ENCODE measurements around the gene TOR1AIP2. TPM values are rescaled to one million over a fixed set of nuclear protein-coding genes. Genes with fewer than 3 reads are reported as not detected.

Gene TOR1AIP2
- polyA plus RNA-seq, 1 of the 3 experiments (the other 2 are of a cell fraction): 12.7 TPM

DNA sequence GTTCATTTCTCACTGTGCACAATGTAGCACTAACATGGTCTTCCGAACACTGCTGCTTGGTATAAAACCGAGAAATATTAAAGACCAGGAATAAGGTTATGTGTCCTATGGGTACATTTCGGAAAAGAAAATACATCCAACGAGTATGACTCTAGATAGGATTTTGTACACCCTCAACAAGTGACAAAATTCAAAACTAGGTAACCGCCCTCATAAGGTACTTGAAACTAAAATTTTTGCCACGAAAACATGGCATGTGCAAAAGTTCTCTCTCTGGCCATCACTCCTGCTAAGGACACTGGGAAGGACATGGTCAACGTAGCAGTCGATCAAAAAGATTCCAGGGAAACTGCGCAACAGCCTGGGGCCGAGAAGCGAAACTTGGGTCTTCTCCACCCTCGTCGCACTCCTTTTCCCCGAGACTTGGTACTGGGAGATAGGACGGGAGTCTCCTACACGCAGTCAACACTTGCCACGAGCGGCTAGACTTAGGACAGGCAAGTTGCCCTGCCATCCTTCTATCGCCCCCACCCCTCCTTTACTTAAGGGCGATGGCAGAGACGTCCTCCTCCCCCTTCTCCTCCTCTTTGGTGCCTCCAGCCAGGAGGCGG lies 4.1 kb upstream of the TOR1AIP2 start (continued):
- TF ChIP-seq POLR2AphosphoS5 (IDR thresholded peaks at IDR 0.05; ENCODE audit: low read depth, low read length) (peak; percentile 86), RAD21 (IDR thresholded peaks at IDR 0.05; ENCODE audit: low read length) (no peak), FOXM1 (IDR thresholded peaks at IDR 0.05; ENCODE audit: low read depth) (no peak), TAF1 (IDR thresholded peaks at IDR 0.05; ENCODE audit: borderline replicate concordance, low read depth, low read length) (no peak; the same call in 1 of the 2 replicates)
- TF ChIP-seq, protein P1, sequence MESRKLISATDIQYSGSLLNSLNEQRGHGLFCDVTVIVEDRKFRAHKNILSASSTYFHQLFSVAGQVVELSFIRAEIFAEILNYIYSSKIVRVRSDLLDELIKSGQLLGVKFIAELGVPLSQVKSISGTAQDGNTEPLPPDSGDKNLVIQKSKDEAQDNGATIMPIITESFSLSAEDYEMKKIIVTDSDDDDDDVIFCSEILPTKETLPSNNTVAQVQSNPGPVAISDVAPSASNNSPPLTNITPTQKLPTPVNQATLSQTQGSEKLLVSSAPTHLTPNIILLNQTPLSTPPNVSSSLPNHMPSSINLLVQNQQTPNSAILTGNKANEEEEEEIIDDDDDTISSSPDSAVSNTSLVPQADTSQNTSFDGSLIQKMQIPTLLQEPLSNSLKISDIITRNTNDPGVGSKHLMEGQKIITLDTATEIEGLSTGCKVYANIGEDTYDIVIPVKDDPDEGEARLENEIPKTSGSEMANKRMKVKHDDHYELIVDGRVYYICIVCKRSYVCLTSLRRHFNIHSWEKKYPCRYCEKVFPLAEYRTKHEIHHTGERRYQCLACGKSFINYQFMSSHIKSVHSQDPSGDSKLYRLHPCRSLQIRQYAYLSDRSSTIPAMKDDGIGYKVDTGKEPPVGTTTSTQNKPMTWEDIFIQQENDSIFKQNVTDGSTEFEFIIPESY (IDR thresholded peaks at IDR 0.05; ENCODE audit: borderline replicate concordance, low read depth): no peak

DNA sequence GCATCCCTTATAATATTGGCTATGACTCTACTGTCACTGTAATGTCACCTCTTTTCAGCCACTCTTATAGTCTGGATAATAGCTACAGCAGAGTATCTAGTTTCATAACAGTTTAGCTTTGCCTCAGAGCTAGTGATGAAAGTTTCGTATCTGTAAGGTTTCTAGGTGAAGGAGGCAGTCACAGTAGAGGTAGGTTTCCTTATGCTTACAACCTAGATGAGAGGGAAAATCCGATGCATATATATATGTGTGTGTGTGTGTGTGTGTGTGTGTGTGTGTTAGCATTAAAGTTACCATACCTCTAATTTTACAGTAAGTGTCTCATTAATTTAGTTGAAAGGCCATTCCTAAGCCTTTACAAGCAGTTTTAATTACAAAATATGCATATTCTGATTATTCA lies 2.2 kb upstream of the TOR1AIP2 start:
- H3K9ac ChIP-seq: no peak overlapping the region
- H3K9me2 ChIP-seq: no peaks in the 10 kb centered on the region
- peaks cover 9 to 23% of the 10 kb centered on the region in 2 experiments; a peak in 3 of 4 replicates for H3K4me1 ChIP-seq (ENCODE audit: control insufficient read depth in 1 of 2, insufficient read depth in 2 of 2, low read depth in 1 of 2, low read length in 1 of 2)
- DNase-seq: no peak
- POLR2A ChIA-PET: no interaction called here
- CTCF ChIA-PET: interaction anchor here (1.1 to 2.5 kb wide), 3 partner anchors 12 to 301 kb away, joined by 3 to 10 read pairs (median 5); no protein-coding TSS in a partner anchor
- H2AFZ ChIP-seq (ENCODE audit: low read depth): no peak overlapping the region
- peaks cover 49% of the 10 kb centered on the region for H3K79me2 ChIP-seq (ENCODE audit: insufficient read depth)
- no peak for TF ChIP-seq ELF1 (IDR thresholded peaks at IDR 0.05)
- no peak for TF ChIP-seq CHD2 (IDR thresholded peaks at IDR 0.05; ENCODE audit: low read length, partially characterized antibody)
- TF ChIP-seq, protein P2, sequence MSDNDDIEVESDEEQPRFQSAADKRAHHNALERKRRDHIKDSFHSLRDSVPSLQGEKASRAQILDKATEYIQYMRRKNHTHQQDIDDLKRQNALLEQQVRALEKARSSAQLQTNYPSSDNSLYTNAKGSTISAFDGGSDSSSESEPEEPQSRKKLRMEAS (IDR thresholded peaks at IDR 0.05; ENCODE audit: low read depth): no peak
- no peak for TF ChIP-seq TAF1 (IDR thresholded peaks at IDR 0.05; ENCODE audit: borderline replicate concordance, low read depth, low read length)
- TF ChIP-seq SIN3A (IDR thresholded peaks at IDR 0.05; ENCODE audit: borderline replicate concordance, low read depth, low read length): no peak
- TF ChIP-seq FOXM1 (IDR thresholded peaks at IDR 0.05; ENCODE audit: low read depth): no peak
- TF ChIP-seq, protein P3, sequence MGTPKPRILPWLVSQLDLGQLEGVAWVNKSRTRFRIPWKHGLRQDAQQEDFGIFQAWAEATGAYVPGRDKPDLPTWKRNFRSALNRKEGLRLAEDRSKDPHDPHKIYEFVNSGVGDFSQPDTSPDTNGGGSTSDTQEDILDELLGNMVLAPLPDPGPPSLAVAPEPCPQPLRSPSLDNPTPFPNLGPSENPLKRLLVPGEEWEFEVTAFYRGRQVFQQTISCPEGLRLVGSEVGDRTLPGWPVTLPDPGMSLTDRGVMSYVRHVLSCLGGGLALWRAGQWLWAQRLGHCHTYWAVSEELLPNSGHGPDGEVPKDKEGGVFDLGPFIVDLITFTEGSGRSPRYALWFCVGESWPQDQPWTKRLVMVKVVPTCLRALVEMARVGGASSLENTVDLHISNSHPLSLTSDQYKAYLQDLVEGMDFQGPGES (IDR thresholded peaks at IDR 0.05; ENCODE audit: low read depth, low read length): no peak
- TF ChIP-seq, protein P4, sequence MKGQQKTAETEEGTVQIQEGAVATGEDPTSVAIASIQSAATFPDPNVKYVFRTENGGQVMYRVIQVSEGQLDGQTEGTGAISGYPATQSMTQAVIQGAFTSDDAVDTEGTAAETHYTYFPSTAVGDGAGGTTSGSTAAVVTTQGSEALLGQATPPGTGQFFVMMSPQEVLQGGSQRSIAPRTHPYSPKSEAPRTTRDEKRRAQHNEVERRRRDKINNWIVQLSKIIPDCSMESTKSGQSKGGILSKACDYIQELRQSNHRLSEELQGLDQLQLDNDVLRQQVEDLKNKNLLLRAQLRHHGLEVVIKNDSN (IDR thresholded peaks at IDR 0.05; ENCODE audit: borderline replicate concordance, low read depth): no peak
- no peak for TF ChIP-seq NFIC (IDR thresholded peaks at IDR 0.05; ENCODE audit: borderline replicate concordance)
- no peak for TF ChIP-seq POLR2AphosphoS5 (IDR thresholded peaks at IDR 0.05; ENCODE audit: low read depth, low read length)
- no peak for TF ChIP-seq TEAD4 (IDR thresholded peaks at IDR 0.05; ENCODE audit: borderline replicate concordance, insufficient read depth)
- TF ChIP-seq, protein P5, sequence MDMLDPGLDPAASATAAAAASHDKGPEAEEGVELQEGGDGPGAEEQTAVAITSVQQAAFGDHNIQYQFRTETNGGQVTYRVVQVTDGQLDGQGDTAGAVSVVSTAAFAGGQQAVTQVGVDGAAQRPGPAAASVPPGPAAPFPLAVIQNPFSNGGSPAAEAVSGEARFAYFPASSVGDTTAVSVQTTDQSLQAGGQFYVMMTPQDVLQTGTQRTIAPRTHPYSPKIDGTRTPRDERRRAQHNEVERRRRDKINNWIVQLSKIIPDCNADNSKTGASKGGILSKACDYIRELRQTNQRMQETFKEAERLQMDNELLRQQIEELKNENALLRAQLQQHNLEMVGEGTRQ (IDR thresholded peaks at IDR 0.05; ENCODE audit: borderline replicate concordance, low read depth, low read length): no peak
- TF ChIP-seq NRF1 (IDR thresholded peaks at IDR 0.05; ENCODE audit: low read depth, low read length): no peak
- no peak for TF ChIP-seq FOSL2 (IDR thresholded peaks at IDR 0.05; ENCODE audit: borderline replicate concordance, low read depth)
- TF ChIP-seq GATA2 (CRISPR knock-in tag; IDR thresholded peaks at IDR 0.05): no peak
- TF ChIP-seq RCOR1 (IDR thresholded peaks at IDR 0.05; ENCODE audit: low read length): no peak
- TF ChIP-seq MXI1 (IDR thresholded peaks at IDR 0.05; ENCODE audit: low read depth, low read length): no peak
- peaks cover 14 to 17% of the 10 kb centered on the region in 2 experiments for H3K36me3 ChIP-seq (replicated peaks in 1 of 2; ENCODE audit: control insufficient read depth in 1 of 2, insufficient read depth in 2 of 2, low read length in 1 of 2)
- H3K9me3 ChIP-seq: no peaks in the 10 kb centered on the region; the same call in 1 of the 2 replicates
- H3K4me2 ChIP-seq: no peak overlapping the region
- H3F3A ChIP-seq (replicated peaks; ENCODE audit: insufficient read depth): peaks cover 22% of the 10 kb centered on the region
- no peak overlapping the region for H3K4me3 ChIP-seq (ENCODE audit: low read depth in 2 of 2, low read length in 1 of 2)
- no peak overlapping the region for H3K27ac ChIP-seq (ENCODE audit: low read depth in 2 of 2, low read length in 1 of 2)
- no peaks in the 10 kb centered on the region for H3K27me3 ChIP-seq (ENCODE audit: insufficient read depth)
- 81% methylated on average over 2 of the region's 2 CpGs for WGBS (ENCODE audit: low lambda C conversion rate)
- H4K20me1 ChIP-seq (ENCODE audit: insufficient read depth): peaks cover 22% of the 10 kb centered on the region

All from SK-N-SH (cell line).